SK-N-SH (cell line): ENCODE measurements around the gene SCGN. TPM values are rescaled to one million over a fixed set of nuclear protein-coding genes. Genes with fewer than 3 reads are reported as not detected.

ENCODE experiments used
- CTCF ChIA-PET: fragments of 300-600, 350-600 bp; formaldehyde crosslinking; extraction: SDS; loops from one replicate; lab custom pipeline; 2021; lab: Yijun Ruan, JAX
- POLR2A ChIA-PET: fragments of 350-600 bp; sonication (Branson Sonifier 250); formaldehyde crosslinking; extraction: SDS; loops from one replicate; lab custom pipeline; 2020; ENCODE audit warnings: antibody characterized with exemption, inconsistent platforms; lab: Yijun Ruan, JAX
- DNase-seq: peaks from one replicate; pipeline ENCODE4 v3.0.0; 2012
- H2AFZ ChIP-seq: fragments of 200-600 bp; sonication (generic); 2 replicates; pipeline ENCODE4 v1.8.1; 2016; ENCODE audit warnings: antibody characterized with exemption, mild to moderate bottlenecking, low read depth
- H3F3A ChIP-seq: fragments of 200-600 bp; sonication (generic); replicated peaks from 2 replicates; pipeline ENCODE3; 2016; ENCODE audit warnings: antibody characterized with exemption, mild to moderate bottlenecking; ENCODE audit not compliant: insufficient read depth
- H3K27ac ChIP-seq, 2 experiments: fragments of 200-500 bp in 1 of 2; fragments of 200-600 bp in 1 of 2; sonication (Bioruptor generic) in 1 of 2; sonication (generic), shearing (Covaris generic) in 1 of 2; 2 replicates each; pipeline versions ENCODE4 v1.5.1 to v1.6.1; 2014 to 2016; ENCODE audit warnings: low read depth in 2 of 2, inconsistent platforms in 1 of 2, low read length in 1 of 2, mild to moderate bottlenecking in 1 of 2, mixed read lengths in 1 of 2
- H3K27me3 ChIP-seq: fragments of 200-600 bp; sonication (generic), shearing (Covaris generic); 2 replicates; pipeline ENCODE4 v1.6.1; 2016; ENCODE audit warnings: mixed run types; ENCODE audit not compliant: insufficient read depth
- H3K36me3 ChIP-seq, 2 experiments: fragments of 200-500 bp in 1 of 2; fragments of 200-600 bp in 1 of 2; sonication (Bioruptor generic) in 1 of 2; sonication (generic) in 1 of 2; replicated peaks in 1 of 2; 2 replicates each; pipeline versions ENCODE3 to v1.5.1; 2014 to 2016; ENCODE audit warnings: low read length in 1 of 2, mild to moderate bottlenecking in 1 of 2; ENCODE audit not compliant: insufficient read depth in 2 of 2, control insufficient read depth in 1 of 2
- H3K4me1 ChIP-seq, 2 experiments: fragments of 200-500 bp in 1 of 2; fragments of 200-600 bp in 1 of 2; sonication (Bioruptor generic) in 1 of 2; sonication (generic), shearing (Covaris generic) in 1 of 2; 2 replicates each; pipeline versions ENCODE4 v1.5.1 to v1.6.1; 2014 to 2016; ENCODE audit warnings: low read depth in 1 of 2, low read length in 1 of 2, mixed run types in 1 of 2; ENCODE audit not compliant: insufficient read depth in 2 of 2, control insufficient read depth in 1 of 2
- H3K4me2 ChIP-seq: fragments of 200-600 bp; sonication (generic), shearing (Covaris generic); 2 replicates; pipeline ENCODE4 v1.6.1; 2017; ENCODE audit warnings: mixed run types
- H3K4me3 ChIP-seq, 2 experiments: fragments of 200-500 bp in 1 of 2; fragments of 200-600 bp in 1 of 2; sonication (Bioruptor generic) in 1 of 2; sonication (generic), shearing (Covaris generic) in 1 of 2; 2 replicates each; pipeline versions ENCODE4 v1.5.1 to v1.8.1; 2014 to 2016; ENCODE audit warnings: low read depth in 2 of 2, inconsistent platforms in 1 of 2, low read length in 1 of 2, mild to moderate bottlenecking in 1 of 2, mixed read lengths in 1 of 2, moderate library complexity in 1 of 2
- H3K79me2 ChIP-seq: fragments of 200-600 bp; sonication (generic); 2 replicates; pipeline ENCODE4 v1.8.1; 2017; ENCODE audit warnings: mild to moderate bottlenecking; ENCODE audit not compliant: insufficient read depth
- H3K9ac ChIP-seq: fragments of 200-600 bp; sonication (generic); 2 replicates; pipeline ENCODE4 v1.6.1; 2017; ENCODE audit warnings: mixed run types
- H3K9me2 ChIP-seq: fragments of 200-600 bp; sonication (generic); 2 replicates; pipeline ENCODE4 v1.6.1; 2017; ENCODE audit warnings: mixed run types
- H3K9me3 ChIP-seq: fragments of 200-600 bp; sonication (generic); 2 replicates; pipeline ENCODE4 v1.6.1; 2017; ENCODE audit warnings: mixed run types, mild to moderate bottlenecking, moderate library complexity
- H4K20me1 ChIP-seq: fragments of 200-600 bp; sonication (generic); 2 replicates; pipeline ENCODE4 v1.6.1; 2017; ENCODE audit warnings: mild to moderate bottlenecking, mixed run types; ENCODE audit not compliant: insufficient read depth
- CHD2 ChIP-seq: fragments of 150-350 bp; IDR thresholded peaks from 2 replicates; pipeline ENCODE4 v1.6.1; 2018; ENCODE audit warnings: low read length; ENCODE audit not compliant: partially characterized antibody
- CTCF ChIP-seq: fragments of 200-600 bp; sonication (generic); IDR thresholded peaks from 2 replicates; pipeline ENCODE4 v1.6.1; 2017; ENCODE audit warnings: antibody characterized with exemption, mild to moderate bottlenecking, moderate library complexity
- EP300 ChIP-seq, 2 experiments: IDR thresholded peaks; 2 replicates each; pipeline versions ENCODE4 v1.4.0 to v1.6.1; 2012; ENCODE audit warnings: borderline replicate concordance in 1 of 2, low read depth in 1 of 2, low read length in 1 of 2
- FOXM1 ChIP-seq: IDR thresholded peaks from 2 replicates; pipeline ENCODE4 v1.4.0; 2012; ENCODE audit warnings: low read depth, mild to moderate bottlenecking
- GATA2 ChIP-seq: sonication (generic); formaldehyde crosslinking; IDR thresholded peaks from 2 replicates; pipeline ENCODE4 v1.5.0; 2020; ENCODE audit warnings: mild to moderate bottlenecking, missing genetic modification reagents
- JUND ChIP-seq: IDR thresholded peaks from 2 replicates; pipeline ENCODE4 v1.4.0; 2012
- MAX ChIP-seq: IDR thresholded peaks from 2 replicates; pipeline ENCODE4 v1.4.0; 2012; ENCODE audit warnings: low read depth
- MEF2A ChIP-seq: IDR thresholded peaks from 2 replicates; pipeline ENCODE4 v1.4.0; 2012; ENCODE audit warnings: low read depth, borderline replicate concordance
- MXI1 ChIP-seq: IDR thresholded peaks from 2 replicates; pipeline ENCODE4 v1.6.1; 2012; ENCODE audit warnings: mild to moderate bottlenecking, low read depth, low read length, improper control_type of control experiment
- NFIC ChIP-seq: IDR thresholded peaks from 2 replicates; pipeline ENCODE4 v1.4.0; 2012; ENCODE audit warnings: borderline replicate concordance
- NRF1 ChIP-seq: IDR thresholded peaks from 2 replicates; pipeline ENCODE4 v1.6.1; 2012; ENCODE audit warnings: low read depth, mild to moderate bottlenecking, low read length
- RAD21 ChIP-seq: IDR thresholded peaks from 2 replicates; pipeline ENCODE4 v1.6.1; 2012; ENCODE audit warnings: mild to moderate bottlenecking, low read length
- REST ChIP-seq: IDR thresholded peaks from 2 replicates; pipeline ENCODE4 v1.6.1; 2012; ENCODE audit warnings: mild to moderate bottlenecking, low read depth, low read length, moderate library complexity
- RFX5 ChIP-seq: IDR thresholded peaks from 2 replicates; pipeline ENCODE4 v1.6.1; 2012; ENCODE audit warnings: mild to moderate bottlenecking, improper control_type of control experiment, low read length
- SIN3A ChIP-seq: IDR thresholded peaks from 2 replicates; pipeline ENCODE4 v1.6.1; 2012; ENCODE audit warnings: low read depth, mild to moderate bottlenecking, low read length, moderate library complexity, borderline replicate concordance
- TAF1 ChIP-seq: IDR thresholded peaks from 2 replicates; pipeline ENCODE4 v1.6.1; 2012; ENCODE audit warnings: low read depth, mild to moderate bottlenecking, low read length, moderate library complexity, borderline replicate concordance
- TCF12 ChIP-seq: IDR thresholded peaks from 2 replicates; pipeline ENCODE4 v1.4.0; 2012
- ZBTB33 ChIP-seq: IDR thresholded peaks from 2 replicates; pipeline ENCODE4 v1.4.0; 2012; ENCODE audit warnings: low read depth, borderline replicate concordance
- WGBS: methylation state at CpG from one replicate; pipeline ENCODE4 v1.1.6; 2017; ENCODE audit warnings: low lambda C conversion rate; 5-methylcytosine and 5-hydroxymethylcytosine counted together
- polyA plus RNA-seq, 3 experiments: library from polyadenylated mRNA; depleted of rRNA; stranded (reverse); fragments of >200 nt; gene quantifications; 2 replicates each; pipeline ENCODE4 v1.2.3, GENCODE V29; 2012

Gene SCGN
- polyA plus RNA-seq, 1 of the 3 experiments (the other 2 are of a cell fraction): not detected

GRCh38 chr6:25603251-25603650, 48.8 kb upstream of the SCGN start:
- Histone ChIP-seq H3K79me2 (no peaks in the 10 kb centered on the region), H3K4me1 (no peaks in the 10 kb centered on the region; a peak in 1 of 4 replicates), H3K4me2 (no peak overlapping the region), H3F3A (no peaks in the 10 kb centered on the region), H3K9me2 (no peaks in the 10 kb centered on the region), H3K4me3 (no peak overlapping the region), H2AFZ (no peak overlapping the region), H3K9me3 (no peaks in the 10 kb centered on the region), H3K36me3 (no peaks in the 10 kb centered on the region), H4K20me1 (no peaks in the 10 kb centered on the region), H3K9ac (no peak overlapping the region), H3K27ac (no peak overlapping the region), H3K27me3 (no peaks in the 10 kb centered on the region)
- CTCF ChIA-PET: interaction anchor here (0.7 to 4.8 kb wide), 10 partner anchors 11 to 380 kb away, joined by 3 to 34 read pairs (median 5); partner anchors contain the start of gene CARMIL1
- POLR2A ChIA-PET: no interaction called here
- WGBS: no CpG with 5 or more reads among the region's 1 CpG
- TF ChIP-seq CHD2: no peak
- TF ChIP-seq RFX5: no peak
- TF ChIP-seq ZBTB33: no peak
- TF ChIP-seq GATA2 (CRISPR knock-in tag): no peak
- TF ChIP-seq TAF1: no peak
- TF ChIP-seq NRF1: no peak
- TF ChIP-seq MXI1: no peak
- no peak for TF ChIP-seq JUND
- TF ChIP-seq SIN3A: no peak
- no peak for TF ChIP-seq EP300 (IDR thresholded peaks at IDR 0.05; ENCODE audit: borderline replicate concordance in 1 of 2, low read depth in 1 of 2, low read length in 1 of 2)
- no peak for TF ChIP-seq RAD21
- TF ChIP-seq TCF12: no peak
- no peak for TF ChIP-seq NFIC
- no peak for TF ChIP-seq FOXM1
- no peak for TF ChIP-seq MAX
- TF ChIP-seq, all 33 proteins: peak for 0
- no peak for DNase-seq

GRCh38 chr6:25606151-25606550, 45.9 kb upstream of the SCGN start:
- CTCF ChIA-PET: interaction anchor here (0.9 to 3.4 kb wide), 6 partner anchors 47 to 383 kb away, joined by 3 to 14 read pairs (median 8); partner anchors contain the start of gene CARMIL1
- no peak overlapping the region for H2AFZ ChIP-seq

More at GRCh38 chr6:25606151-25606550, 45.9 kb upstream of the SCGN start:
- Histone ChIP-seq H3K79me2 (no peaks in the 10 kb centered on the region), H3K9me2 (no peaks in the 10 kb centered on the region), H3K27ac (no peak overlapping the region), H3F3A (no peaks in the 10 kb centered on the region), H3K4me3 (no peak overlapping the region), H3K9ac (no peak overlapping the region), H3K9me3 (no peaks in the 10 kb centered on the region), H4K20me1 (no peaks in the 10 kb centered on the region), H3K27me3 (no peaks in the 10 kb centered on the region), H3K4me2 (no peak overlapping the region), H3K4me1 (no peaks in the 10 kb centered on the region), H3K36me3 (no peaks in the 10 kb centered on the region)
- 93% methylated on average over 9 of the region's 11 CpGs for WGBS
- TF ChIP-seq GATA2 (CRISPR knock-in tag): no peak
- no peak for TF ChIP-seq MEF2A
- no peak for TF ChIP-seq CTCF
- no peak for TF ChIP-seq REST
- POLR2A ChIA-PET: no interaction called here
- DNase-seq: no peak
